Neural cell (in vitro differentiated cells): ENCODE data around the gene NLRP11.

Experiments used
- EZH2 ChIP-seq: fragments of 200-600, 300-800 bp; shearing (Covaris generic), sonication (generic); IDR thresholded peaks from 2 replicates; pipeline ENCODE4 v1.6.1; 2014; ENCODE audit warnings: antibody characterized with exemption, low read length, borderline replicate concordance, mild to moderate bottlenecking; ENCODE audit not compliant: insufficient read depth, poor library complexity, severe bottlenecking
- RAD21 ChIP-seq: fragments of 450-650 bp; conservative IDR thresholded peaks from 2 replicates; pipeline ENCODE4 v1.6.1; 2014; ENCODE audit warnings: antibody characterized with exemption, mild to moderate bottlenecking, moderate library complexity
- TF ChIP-seq, protein P1 (sequence below): fragments of 450-650 bp; IDR thresholded peaks from 2 replicates; pipeline ENCODE4 v1.5.1; 2014; ENCODE audit warnings: antibody characterized with exemption, mild to moderate bottlenecking, moderate library complexity; ENCODE audit not compliant: poor library complexity, severe bottlenecking

DNA sequence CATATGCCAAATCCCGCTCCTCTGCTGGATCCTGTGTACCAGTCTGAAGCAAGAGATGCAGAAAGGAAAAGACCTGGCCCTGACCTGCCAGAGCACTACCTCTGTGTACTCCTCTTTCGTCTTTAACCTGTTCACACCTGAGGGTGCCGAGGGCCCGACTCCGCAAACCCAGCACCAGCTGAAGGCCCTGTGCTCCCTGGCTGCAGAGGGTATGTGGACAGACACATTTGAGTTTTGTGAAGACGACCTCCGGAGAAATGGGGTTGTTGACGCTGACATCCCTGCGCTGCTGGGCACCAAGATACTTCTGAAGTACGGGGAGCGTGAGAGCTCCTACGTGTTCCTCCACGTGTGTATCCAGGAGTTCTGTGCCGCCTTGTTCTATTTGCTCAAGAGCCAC lies 26.6 kb upstream of the NLRP11 start:
- TF ChIP-seq RAD21 (no peak), EZH2 (no peak)
- TF ChIP-seq, protein P1, sequence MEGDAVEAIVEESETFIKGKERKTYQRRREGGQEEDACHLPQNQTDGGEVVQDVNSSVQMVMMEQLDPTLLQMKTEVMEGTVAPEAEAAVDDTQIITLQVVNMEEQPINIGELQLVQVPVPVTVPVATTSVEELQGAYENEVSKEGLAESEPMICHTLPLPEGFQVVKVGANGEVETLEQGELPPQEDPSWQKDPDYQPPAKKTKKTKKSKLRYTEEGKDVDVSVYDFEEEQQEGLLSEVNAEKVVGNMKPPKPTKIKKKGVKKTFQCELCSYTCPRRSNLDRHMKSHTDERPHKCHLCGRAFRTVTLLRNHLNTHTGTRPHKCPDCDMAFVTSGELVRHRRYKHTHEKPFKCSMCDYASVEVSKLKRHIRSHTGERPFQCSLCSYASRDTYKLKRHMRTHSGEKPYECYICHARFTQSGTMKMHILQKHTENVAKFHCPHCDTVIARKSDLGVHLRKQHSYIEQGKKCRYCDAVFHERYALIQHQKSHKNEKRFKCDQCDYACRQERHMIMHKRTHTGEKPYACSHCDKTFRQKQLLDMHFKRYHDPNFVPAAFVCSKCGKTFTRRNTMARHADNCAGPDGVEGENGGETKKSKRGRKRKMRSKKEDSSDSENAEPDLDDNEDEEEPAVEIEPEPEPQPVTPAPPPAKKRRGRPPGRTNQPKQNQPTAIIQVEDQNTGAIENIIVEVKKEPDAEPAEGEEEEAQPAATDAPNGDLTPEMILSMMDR, result no peak
